SK-N-SH (cell line): ENCODE data around the gene PYGO2. TPM values are rescaled to one million over a fixed set of nuclear protein-coding genes. Genes with fewer than 3 reads are reported as not detected.

ENCODE experiments used
- CTCF ChIA-PET: fragments of 300-600, 350-600 bp; formaldehyde crosslinking; extraction: SDS; loops from one replicate; lab custom pipeline; 2021; lab: Yijun Ruan, JAX
- POLR2A ChIA-PET: fragments of 350-600 bp; sonication (Branson Sonifier 250); formaldehyde crosslinking; extraction: SDS; loops from one replicate; lab custom pipeline; 2020; ENCODE audit warnings: antibody characterized with exemption, inconsistent platforms; lab: Yijun Ruan, JAX
- DNase-seq: peaks from one replicate; pipeline ENCODE4 v3.0.0; 2012
- H2AFZ ChIP-seq: fragments of 200-600 bp; sonication (generic); 2 replicates; pipeline ENCODE4 v1.8.1; 2016; ENCODE audit warnings: antibody characterized with exemption, mild to moderate bottlenecking, low read depth
- H3F3A ChIP-seq: fragments of 200-600 bp; sonication (generic); replicated peaks from 2 replicates; pipeline ENCODE3; 2016; ENCODE audit warnings: antibody characterized with exemption, mild to moderate bottlenecking; ENCODE audit not compliant: insufficient read depth
- H3K27ac ChIP-seq, 2 experiments: fragments of 200-500 bp in 1 of 2; fragments of 200-600 bp in 1 of 2; sonication (Bioruptor generic) in 1 of 2; sonication (generic), shearing (Covaris generic) in 1 of 2; 2 replicates each; pipeline versions ENCODE4 v1.5.1 to v1.6.1; 2014 to 2016; ENCODE audit warnings: low read depth in 2 of 2, inconsistent platforms in 1 of 2, low read length in 1 of 2, mild to moderate bottlenecking in 1 of 2, mixed read lengths in 1 of 2
- H3K27me3 ChIP-seq: fragments of 200-600 bp; sonication (generic), shearing (Covaris generic); 2 replicates; pipeline ENCODE4 v1.6.1; 2016; ENCODE audit warnings: mixed run types; ENCODE audit not compliant: insufficient read depth
- H3K36me3 ChIP-seq, 2 experiments: fragments of 200-500 bp in 1 of 2; fragments of 200-600 bp in 1 of 2; sonication (Bioruptor generic) in 1 of 2; sonication (generic) in 1 of 2; replicated peaks in 1 of 2; 2 replicates each; pipeline versions ENCODE3 to v1.5.1; 2014 to 2016; ENCODE audit warnings: low read length in 1 of 2, mild to moderate bottlenecking in 1 of 2; ENCODE audit not compliant: insufficient read depth in 2 of 2, control insufficient read depth in 1 of 2
- H3K4me1 ChIP-seq, 2 experiments: fragments of 200-500 bp in 1 of 2; fragments of 200-600 bp in 1 of 2; sonication (Bioruptor generic) in 1 of 2; sonication (generic), shearing (Covaris generic) in 1 of 2; 2 replicates each; pipeline versions ENCODE4 v1.5.1 to v1.6.1; 2014 to 2016; ENCODE audit warnings: low read depth in 1 of 2, low read length in 1 of 2, mixed run types in 1 of 2; ENCODE audit not compliant: insufficient read depth in 2 of 2, control insufficient read depth in 1 of 2
- H3K4me2 ChIP-seq: fragments of 200-600 bp; sonication (generic), shearing (Covaris generic); 2 replicates; pipeline ENCODE4 v1.6.1; 2017; ENCODE audit warnings: mixed run types
- H3K4me3 ChIP-seq, 2 experiments: fragments of 200-500 bp in 1 of 2; fragments of 200-600 bp in 1 of 2; sonication (Bioruptor generic) in 1 of 2; sonication (generic), shearing (Covaris generic) in 1 of 2; 2 replicates each; pipeline versions ENCODE4 v1.5.1 to v1.8.1; 2014 to 2016; ENCODE audit warnings: low read depth in 2 of 2, inconsistent platforms in 1 of 2, low read length in 1 of 2, mild to moderate bottlenecking in 1 of 2, mixed read lengths in 1 of 2, moderate library complexity in 1 of 2
- H3K79me2 ChIP-seq: fragments of 200-600 bp; sonication (generic); 2 replicates; pipeline ENCODE4 v1.8.1; 2017; ENCODE audit warnings: mild to moderate bottlenecking; ENCODE audit not compliant: insufficient read depth
- H3K9ac ChIP-seq: fragments of 200-600 bp; sonication (generic); 2 replicates; pipeline ENCODE4 v1.6.1; 2017; ENCODE audit warnings: mixed run types
- H3K9me2 ChIP-seq: fragments of 200-600 bp; sonication (generic); 2 replicates; pipeline ENCODE4 v1.6.1; 2017; ENCODE audit warnings: mixed run types
- H3K9me3 ChIP-seq: fragments of 200-600 bp; sonication (generic); 2 replicates; pipeline ENCODE4 v1.6.1; 2017; ENCODE audit warnings: mixed run types, mild to moderate bottlenecking, moderate library complexity
- H4K20me1 ChIP-seq: fragments of 200-600 bp; sonication (generic); 2 replicates; pipeline ENCODE4 v1.6.1; 2017; ENCODE audit warnings: mild to moderate bottlenecking, mixed run types; ENCODE audit not compliant: insufficient read depth
- CHD2 ChIP-seq: fragments of 150-350 bp; IDR thresholded peaks from 2 replicates; pipeline ENCODE4 v1.6.1; 2018; ENCODE audit warnings: low read length; ENCODE audit not compliant: partially characterized antibody
- ELF1 ChIP-seq: IDR thresholded peaks from 2 replicates; pipeline ENCODE4 v1.4.0; 2012
- EP300 ChIP-seq, 2 experiments: IDR thresholded peaks; 2 replicates each; pipeline versions ENCODE4 v1.4.0 to v1.6.1; 2012; ENCODE audit warnings: borderline replicate concordance in 1 of 2, low read depth in 1 of 2, low read length in 1 of 2
- EZH2phosphoT487 ChIP-seq: fragments of 200-600 bp; sonication (generic); IDR thresholded peaks from 2 replicates; pipeline ENCODE4 v1.6.1; 2017; ENCODE audit warnings: low read depth, mixed run types, mild to moderate bottlenecking, antibody characterized with exemption, moderate library complexity, borderline replicate concordance
- FOXJ3 ChIP-seq: sonication (generic); formaldehyde crosslinking; IDR thresholded peaks from 2 replicates; pipeline ENCODE4 v1.5.1; 2020; ENCODE audit warnings: mild to moderate bottlenecking, missing genetic modification reagents
- GABPA ChIP-seq: IDR thresholded peaks from 2 replicates; pipeline ENCODE4 v1.4.0; 2012; ENCODE audit warnings: low read depth, mild to moderate bottlenecking
- GATA2 ChIP-seq: sonication (generic); formaldehyde crosslinking; IDR thresholded peaks from 2 replicates; pipeline ENCODE4 v1.5.0; 2020; ENCODE audit warnings: mild to moderate bottlenecking, missing genetic modification reagents
- JUND ChIP-seq: IDR thresholded peaks from 2 replicates; pipeline ENCODE4 v1.4.0; 2012
- MEF2A ChIP-seq: IDR thresholded peaks from 2 replicates; pipeline ENCODE4 v1.4.0; 2012; ENCODE audit warnings: low read depth, borderline replicate concordance
- MXI1 ChIP-seq: IDR thresholded peaks from 2 replicates; pipeline ENCODE4 v1.6.1; 2012; ENCODE audit warnings: mild to moderate bottlenecking, low read depth, low read length, improper control_type of control experiment
- NFIC ChIP-seq: IDR thresholded peaks from 2 replicates; pipeline ENCODE4 v1.4.0; 2012; ENCODE audit warnings: borderline replicate concordance
- NRF1 ChIP-seq: IDR thresholded peaks from 2 replicates; pipeline ENCODE4 v1.6.1; 2012; ENCODE audit warnings: low read depth, mild to moderate bottlenecking, low read length
- PBX3 ChIP-seq: IDR thresholded peaks from 2 replicates; pipeline ENCODE4; 2012
- POLR2AphosphoS5 ChIP-seq: IDR thresholded peaks from 2 replicates; pipeline ENCODE4 v1.6.1; 2012; ENCODE audit warnings: low read depth, low read length
- RCOR1 ChIP-seq: fragments of 150-350 bp; IDR thresholded peaks from 2 replicates; pipeline ENCODE4 v1.6.1; 2017; ENCODE audit warnings: antibody characterized with exemption, low read length
- RFX5 ChIP-seq: IDR thresholded peaks from 2 replicates; pipeline ENCODE4 v1.6.1; 2012; ENCODE audit warnings: mild to moderate bottlenecking, improper control_type of control experiment, low read length
- RXRA ChIP-seq: IDR thresholded peaks from 2 replicates; pipeline ENCODE4 v1.4.0; 2012; ENCODE audit warnings: low read depth, mild to moderate bottlenecking, borderline replicate concordance
- SMC3 ChIP-seq: IDR thresholded peaks from 2 replicates; pipeline ENCODE4 v1.6.1; 2012; ENCODE audit warnings: low read depth, low read length, improper control_type of control experiment
- TAF1 ChIP-seq: IDR thresholded peaks from 2 replicates; pipeline ENCODE4 v1.6.1; 2012; ENCODE audit warnings: low read depth, mild to moderate bottlenecking, low read length, moderate library complexity, borderline replicate concordance
- TCF12 ChIP-seq: IDR thresholded peaks from 2 replicates; pipeline ENCODE4 v1.4.0; 2012
- USF2 ChIP-seq: fragments of 150-350 bp; IDR thresholded peaks from 2 replicates; pipeline ENCODE4 v1.6.1; 2017; ENCODE audit warnings: antibody characterized with exemption, low read length, low read depth, borderline replicate concordance
- whole genome bisulfite sequencing: methylation state at CpG from one replicate; pipeline ENCODE4 v1.1.6; 2017; ENCODE audit warnings: low lambda C conversion rate; 5-methylcytosine and 5-hydroxymethylcytosine counted together
- polyA plus RNA-seq, 3 experiments: library from polyadenylated mRNA; depleted of rRNA; stranded (reverse); fragments of >200 nt; gene quantifications; 2 replicates each; pipeline ENCODE4 v1.2.3, GENCODE V29; 2012
- TF ChIP-seq, protein P1 (sequence below): IDR thresholded peaks from 2 replicates; pipeline ENCODE4 v1.4.0; 2012; ENCODE audit warnings: low read depth
- TF ChIP-seq, protein P2 (sequence below): IDR thresholded peaks from 2 replicates; pipeline ENCODE4 v1.4.0; 2012; ENCODE audit warnings: low read depth, borderline replicate concordance
- TF ChIP-seq, protein P3 (sequence below): IDR thresholded peaks from 2 replicates; pipeline ENCODE4 v1.4.0; 2012; ENCODE audit warnings: low read depth, borderline replicate concordance
- TF ChIP-seq, protein P4 (sequence below): fragments of 150-350 bp; IDR thresholded peaks from 2 replicates; pipeline ENCODE4 v1.6.1; 2016; ENCODE audit warnings: mild to moderate bottlenecking, low read depth, low read length

The PYGO2 gene
- polyA plus RNA-seq, 1 of the 3 experiments (the other 2 are of a cell fraction) = 23.3 TPM

- Histone ChIP-seq H3F3A (peaks cover 30% of the 10 kb centered on the region), H3K4me2 (peak overlapping the region; percentile 96), H3K4me3 (peak overlapping the region; percentile 57 to 71), H3K9me2 (no peaks in the 10 kb centered on the region), H3K27me3 (no peaks in the 10 kb centered on the region), H3K79me2 (peaks cover 32% of the 10 kb centered on the region), H3K36me3 (peaks cover 0 to under 1% of the 10 kb centered on the region in 2 experiments), H4K20me1 (no peaks in the 10 kb centered on the region), H3K9me3 (no peaks in the 10 kb centered on the region), H3K4me1 (peaks cover 19 to 31% of the 10 kb centered on the region in 2 experiments), H3K27ac (peak overlapping the region; percentile 92 to 94), H2AFZ (no peak overlapping the region; the same call in 1 of the 2 replicates), H3K9ac (peak overlapping the region; percentile 76)
- WGBS = 2% methylated on average over 20 of the region's 43 CpGs
- POLR2A ChIA-PET = interaction anchor here (0.9 to 3.0 kb wide), 4 partner anchors 17 to 40 kb away, joined by 3 to 18 read pairs (median 6); partner anchors contain the start of genes PYGO2 and SHC1
- CTCF ChIA-PET = interaction anchor here (0.8 to 14.0 kb wide), 20 partner anchors 14 to 172 kb away, joined by 3 to 640 read pairs (median 6); partner anchors contain the start of genes ADAM15, CKS1B, DCST1 and DCST2
- DNase-seq = peak; percentile 94
- TF ChIP-seq RCOR1 (peak; percentile 33; the same call in 1 of the 2 replicates), ELF1 (peak; percentile 58; the same call in 1 of the 2 replicates), MXI1 (peak; percentile 64), CHD2 (peak; percentile 64), NRF1 (0 out of 2 replicates have a peak, but pooled peaks have one; percentile 31), JUND (peak; percentile 95), NFIC (peak; percentile 68; the same call in 1 of the 2 replicates), PBX3 (peak; percentile 54), RFX5 (peak; percentile 68; the same call in 1 of the 2 replicates), TAF1 (peak; percentile 74), SMC3 (0 out of 2 replicates have a peak, but pooled peaks have one; percentile 2), RXRA (peak; percentile 24; the same call in 1 of the 2 replicates), EZH2phosphoT487 (no peak), GATA2 (no peak), MEF2A (no peak), GABPA (no peak; the same call in 1 of the 2 replicates), POLR2AphosphoS5 (peak; percentile 74), USF2 (no peak), TCF12 (peak; percentile 55; the same call in 1 of the 2 replicates), EP300 (IDR thresholded peaks at IDR 0.05; ENCODE audit: borderline replicate concordance in 1 of 2, low read depth in 1 of 2, low read length in 1 of 2) (peak in 1 of 2 experiments; percentile 50; a peak in 3 of 4 replicates), FOXJ3 (CRISPR knock-in tag) (no peak)
- TF ChIP-seq, protein P1, sequence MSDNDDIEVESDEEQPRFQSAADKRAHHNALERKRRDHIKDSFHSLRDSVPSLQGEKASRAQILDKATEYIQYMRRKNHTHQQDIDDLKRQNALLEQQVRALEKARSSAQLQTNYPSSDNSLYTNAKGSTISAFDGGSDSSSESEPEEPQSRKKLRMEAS = peak; percentile 64; the same call in 1 of the 2 replicates
- TF ChIP-seq, protein P2, sequence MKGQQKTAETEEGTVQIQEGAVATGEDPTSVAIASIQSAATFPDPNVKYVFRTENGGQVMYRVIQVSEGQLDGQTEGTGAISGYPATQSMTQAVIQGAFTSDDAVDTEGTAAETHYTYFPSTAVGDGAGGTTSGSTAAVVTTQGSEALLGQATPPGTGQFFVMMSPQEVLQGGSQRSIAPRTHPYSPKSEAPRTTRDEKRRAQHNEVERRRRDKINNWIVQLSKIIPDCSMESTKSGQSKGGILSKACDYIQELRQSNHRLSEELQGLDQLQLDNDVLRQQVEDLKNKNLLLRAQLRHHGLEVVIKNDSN = no peak
- TF ChIP-seq, protein P3, sequence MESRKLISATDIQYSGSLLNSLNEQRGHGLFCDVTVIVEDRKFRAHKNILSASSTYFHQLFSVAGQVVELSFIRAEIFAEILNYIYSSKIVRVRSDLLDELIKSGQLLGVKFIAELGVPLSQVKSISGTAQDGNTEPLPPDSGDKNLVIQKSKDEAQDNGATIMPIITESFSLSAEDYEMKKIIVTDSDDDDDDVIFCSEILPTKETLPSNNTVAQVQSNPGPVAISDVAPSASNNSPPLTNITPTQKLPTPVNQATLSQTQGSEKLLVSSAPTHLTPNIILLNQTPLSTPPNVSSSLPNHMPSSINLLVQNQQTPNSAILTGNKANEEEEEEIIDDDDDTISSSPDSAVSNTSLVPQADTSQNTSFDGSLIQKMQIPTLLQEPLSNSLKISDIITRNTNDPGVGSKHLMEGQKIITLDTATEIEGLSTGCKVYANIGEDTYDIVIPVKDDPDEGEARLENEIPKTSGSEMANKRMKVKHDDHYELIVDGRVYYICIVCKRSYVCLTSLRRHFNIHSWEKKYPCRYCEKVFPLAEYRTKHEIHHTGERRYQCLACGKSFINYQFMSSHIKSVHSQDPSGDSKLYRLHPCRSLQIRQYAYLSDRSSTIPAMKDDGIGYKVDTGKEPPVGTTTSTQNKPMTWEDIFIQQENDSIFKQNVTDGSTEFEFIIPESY = peak; percentile 31; the same call in 1 of the 2 replicates
- TF ChIP-seq, protein P4, sequence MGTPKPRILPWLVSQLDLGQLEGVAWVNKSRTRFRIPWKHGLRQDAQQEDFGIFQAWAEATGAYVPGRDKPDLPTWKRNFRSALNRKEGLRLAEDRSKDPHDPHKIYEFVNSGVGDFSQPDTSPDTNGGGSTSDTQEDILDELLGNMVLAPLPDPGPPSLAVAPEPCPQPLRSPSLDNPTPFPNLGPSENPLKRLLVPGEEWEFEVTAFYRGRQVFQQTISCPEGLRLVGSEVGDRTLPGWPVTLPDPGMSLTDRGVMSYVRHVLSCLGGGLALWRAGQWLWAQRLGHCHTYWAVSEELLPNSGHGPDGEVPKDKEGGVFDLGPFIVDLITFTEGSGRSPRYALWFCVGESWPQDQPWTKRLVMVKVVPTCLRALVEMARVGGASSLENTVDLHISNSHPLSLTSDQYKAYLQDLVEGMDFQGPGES = no peak
Observed at GRCh38 chr1:155000726-155001424, 39.3 kb upstream of the PYGO2 start.
